22Rv1 (cell line): ENCODE data around the gene GPR142.

Source experiments
- H3K27ac ChIP-seq: fragments of 450-650 bp; 2 replicates; pipeline ENCODE4 v1.5.1; 2017
- ZFX ChIP-seq: fragments of 450-650 bp; IDR thresholded peaks from 2 replicates; pipeline ENCODE4 v1.6.1; 2017; ENCODE audit warnings: antibody characterized with exemption, borderline replicate concordance
- TF ChIP-seq, protein P1 (sequence below): fragments of 450-650 bp; IDR thresholded peaks from 2 replicates; pipeline ENCODE4 v1.5.1; 2017; ENCODE audit warnings: mild to moderate bottlenecking

Gene GPR142

DNA sequence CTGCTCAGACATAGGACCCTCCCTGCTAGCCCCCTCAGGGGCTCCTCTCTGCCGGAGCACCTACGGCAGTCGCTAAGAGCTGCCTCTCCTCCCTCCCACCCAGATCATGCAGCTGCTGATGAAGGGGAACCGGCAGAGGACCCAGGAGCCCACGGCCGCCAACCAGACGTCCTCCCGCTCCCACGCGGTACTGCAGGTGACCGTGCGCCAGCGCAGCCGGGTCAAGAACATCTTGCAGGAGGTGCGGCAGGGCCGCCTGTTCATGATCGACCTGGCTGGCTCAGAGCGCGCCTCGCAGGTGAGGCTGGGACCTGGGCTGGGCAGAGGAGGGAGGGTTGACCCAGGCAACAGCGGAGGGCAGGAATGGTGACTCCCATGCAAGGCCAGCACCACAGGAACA is 22.6 kb upstream of the GPR142 start:
- TF ChIP-seq, protein P1, sequence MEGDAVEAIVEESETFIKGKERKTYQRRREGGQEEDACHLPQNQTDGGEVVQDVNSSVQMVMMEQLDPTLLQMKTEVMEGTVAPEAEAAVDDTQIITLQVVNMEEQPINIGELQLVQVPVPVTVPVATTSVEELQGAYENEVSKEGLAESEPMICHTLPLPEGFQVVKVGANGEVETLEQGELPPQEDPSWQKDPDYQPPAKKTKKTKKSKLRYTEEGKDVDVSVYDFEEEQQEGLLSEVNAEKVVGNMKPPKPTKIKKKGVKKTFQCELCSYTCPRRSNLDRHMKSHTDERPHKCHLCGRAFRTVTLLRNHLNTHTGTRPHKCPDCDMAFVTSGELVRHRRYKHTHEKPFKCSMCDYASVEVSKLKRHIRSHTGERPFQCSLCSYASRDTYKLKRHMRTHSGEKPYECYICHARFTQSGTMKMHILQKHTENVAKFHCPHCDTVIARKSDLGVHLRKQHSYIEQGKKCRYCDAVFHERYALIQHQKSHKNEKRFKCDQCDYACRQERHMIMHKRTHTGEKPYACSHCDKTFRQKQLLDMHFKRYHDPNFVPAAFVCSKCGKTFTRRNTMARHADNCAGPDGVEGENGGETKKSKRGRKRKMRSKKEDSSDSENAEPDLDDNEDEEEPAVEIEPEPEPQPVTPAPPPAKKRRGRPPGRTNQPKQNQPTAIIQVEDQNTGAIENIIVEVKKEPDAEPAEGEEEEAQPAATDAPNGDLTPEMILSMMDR: no peak
- no peak for TF ChIP-seq ZFX
- H3K27ac ChIP-seq: no peak overlapping the region

DNA sequence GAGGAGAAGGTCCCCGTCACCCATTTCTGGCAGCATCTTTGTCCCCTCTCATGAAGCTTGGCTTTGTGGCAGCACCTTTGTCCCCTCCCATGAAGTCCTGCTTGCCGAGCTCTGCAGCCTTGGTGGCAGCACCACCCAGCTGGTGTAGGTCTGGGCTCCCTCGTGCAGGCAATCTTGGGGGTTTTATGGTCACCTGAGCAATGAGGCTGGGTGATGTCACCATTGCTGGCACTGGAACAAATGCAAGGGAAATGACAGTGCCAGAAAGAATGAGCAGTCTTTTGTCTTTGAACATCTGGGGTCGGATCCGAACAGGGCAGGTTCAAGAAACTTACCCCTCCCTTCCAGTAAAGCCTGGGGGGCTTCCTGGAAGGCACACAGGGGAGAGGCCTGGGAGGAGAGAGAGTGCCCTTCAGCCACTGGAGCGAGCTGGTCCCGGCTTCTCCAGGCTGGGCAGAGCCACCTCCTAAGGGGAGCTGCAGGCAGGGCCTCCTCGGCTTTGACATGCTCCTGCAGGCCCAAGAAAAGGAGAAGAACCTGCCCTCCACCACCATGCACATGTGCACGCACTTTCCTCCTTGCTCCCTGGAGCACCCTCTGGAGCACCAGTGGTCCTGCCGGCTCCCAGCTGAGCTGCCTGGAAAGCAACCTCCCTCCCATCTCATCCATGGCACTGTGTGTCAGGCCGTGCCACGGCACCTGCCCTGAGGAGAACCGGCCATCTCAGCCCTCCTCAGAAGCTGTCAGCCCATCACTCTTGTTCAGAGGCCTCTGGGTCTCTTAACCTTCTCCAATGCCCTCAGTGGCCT is 21.7 kb upstream of the GPR142 start:
- no peak overlapping the region for H3K27ac ChIP-seq
- TF ChIP-seq ZFX: no peak
- TF ChIP-seq, protein P1: no peak

DNA sequence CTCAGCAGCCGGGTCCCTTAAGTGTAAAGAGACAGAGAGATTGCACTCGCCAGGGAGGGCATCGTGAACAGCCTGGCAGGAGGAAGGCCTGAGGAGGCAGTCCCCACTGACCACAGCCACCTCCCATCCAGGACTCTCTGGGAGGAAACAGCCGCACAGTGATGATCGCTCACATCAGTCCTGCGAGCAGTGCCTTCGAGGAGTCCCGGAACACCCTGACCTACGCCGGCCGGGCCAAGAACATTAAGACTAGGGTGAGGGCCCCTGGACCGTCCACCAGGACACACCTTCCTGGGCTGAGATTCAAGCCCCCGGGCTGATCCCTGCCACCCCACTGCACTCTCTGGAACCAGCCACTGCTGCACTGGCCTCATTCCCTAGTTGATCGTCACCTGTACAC is 19.7 kb upstream of the GPR142 start:
- H3K27ac ChIP-seq: no peak overlapping the region
- no peak for TF ChIP-seq ZFX
- TF ChIP-seq, protein P1: no peak

DNA sequence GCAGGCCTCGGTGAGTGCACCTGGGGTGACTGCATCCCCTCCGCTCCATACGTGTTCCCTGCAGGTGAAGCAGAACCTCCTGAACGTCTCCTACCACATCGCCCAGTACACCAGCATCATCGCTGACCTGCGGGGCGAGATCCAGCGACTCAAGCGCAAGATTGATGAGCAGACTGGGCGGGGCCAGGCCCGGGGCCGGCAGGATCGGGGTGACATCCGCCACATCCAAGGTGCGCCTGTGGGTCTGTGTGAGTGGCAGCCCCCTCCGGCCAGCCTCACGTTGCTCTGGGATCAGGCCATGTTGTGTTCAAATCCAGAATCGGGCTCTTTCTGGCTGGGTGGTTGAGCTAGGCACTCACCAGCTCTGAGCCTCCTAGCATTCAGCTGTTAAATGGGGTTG is 18.2 kb upstream of the GPR142 start:
- TF ChIP-seq, protein P1: no peak
- TF ChIP-seq ZFX: no peak
- H3K27ac ChIP-seq: no peak overlapping the region

DNA sequence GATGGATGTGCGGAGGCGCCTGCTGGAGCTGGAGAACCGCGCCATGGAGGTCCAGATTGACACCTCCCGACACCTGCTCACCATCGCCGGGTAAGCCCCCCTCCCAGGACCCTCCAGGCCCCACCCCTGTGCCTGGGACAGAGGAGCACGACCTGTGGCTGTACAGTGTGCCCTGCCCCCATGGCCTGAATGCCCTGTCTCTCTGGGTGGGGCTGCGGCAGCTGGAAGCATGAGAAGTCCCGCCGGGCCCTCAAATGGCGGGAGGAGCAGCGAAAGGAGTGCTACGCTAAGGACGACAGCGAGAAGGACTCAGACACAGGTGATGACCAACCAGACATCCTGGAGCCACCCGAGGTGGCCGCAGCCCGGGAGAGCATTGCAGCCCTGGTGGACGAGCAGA is 16.8 kb upstream of the GPR142 start:
- H3K27ac ChIP-seq: no peak overlapping the region
- no peak for TF ChIP-seq ZFX
- TF ChIP-seq, protein P1: no peak

DNA sequence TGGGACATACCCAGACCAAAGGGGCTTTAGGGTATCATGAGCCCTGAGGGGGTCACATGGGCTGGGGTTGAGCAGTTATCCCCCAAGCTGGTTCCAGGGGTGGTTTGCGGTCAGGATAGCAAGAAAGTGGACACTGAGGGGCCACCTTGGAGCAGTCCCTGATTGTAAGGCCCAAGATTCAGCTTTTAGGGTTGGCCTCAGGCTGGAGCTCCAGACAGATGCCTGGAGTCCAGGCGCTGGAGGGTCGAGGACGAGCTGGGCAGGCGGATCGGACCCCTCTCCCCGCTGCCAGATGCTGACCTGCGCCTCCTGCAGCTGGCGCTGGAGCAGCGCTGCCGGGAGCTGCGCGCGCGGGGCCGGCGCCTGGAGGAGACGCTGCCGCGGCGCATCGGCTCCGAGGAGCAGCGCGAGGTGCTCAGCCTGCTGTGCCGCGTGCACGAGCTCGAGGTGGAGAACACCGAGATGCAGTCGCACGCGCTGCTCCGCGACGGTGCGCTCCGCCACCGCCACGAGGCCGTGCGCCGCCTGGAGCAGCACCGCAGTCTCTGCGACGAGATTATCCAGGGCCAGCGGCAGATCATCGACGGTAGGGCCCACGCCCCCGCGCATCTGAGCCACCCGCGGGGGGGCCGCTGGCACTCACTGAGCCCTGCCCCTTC is 15.6 kb upstream of the GPR142 start:
- no peak for TF ChIP-seq ZFX
- TF ChIP-seq, protein P1: peak; percentile 28
- H3K27ac ChIP-seq: no peak overlapping the region

DNA sequence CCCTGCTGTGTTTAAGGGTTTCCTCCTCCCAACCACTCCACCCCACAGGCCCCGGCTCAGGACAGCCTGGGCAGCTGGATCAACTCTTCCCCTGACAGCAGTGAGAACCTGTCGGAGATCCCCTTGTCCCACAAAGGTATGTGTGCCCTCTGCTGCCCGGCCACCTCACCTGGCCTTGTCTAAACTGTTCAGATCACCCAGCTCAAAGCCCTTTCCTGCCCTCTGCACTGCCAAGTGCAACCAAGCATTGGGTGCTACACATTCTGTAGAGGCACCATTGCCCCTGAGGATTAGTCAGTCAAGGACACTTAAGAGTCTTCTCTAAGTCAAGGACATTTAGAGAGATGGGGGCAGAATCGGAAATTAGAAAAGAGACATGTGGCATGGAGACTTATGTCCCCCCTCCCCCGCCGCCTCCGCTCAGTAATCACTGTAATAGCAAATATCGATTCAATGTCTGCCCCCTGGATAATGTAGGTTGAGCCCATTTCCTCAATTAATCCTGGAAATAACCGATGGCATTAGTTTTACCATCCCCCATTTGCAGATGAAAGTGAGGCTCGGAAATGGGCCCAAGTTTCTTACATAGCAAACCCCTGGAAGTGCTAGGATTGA is 13.8 kb upstream of the GPR142 start:
- TF ChIP-seq ZFX: no peak
- TF ChIP-seq, protein P1: no peak
- no peak overlapping the region for H3K27ac ChIP-seq
